Dermis blood vessel endothelial cell (primary cell): Measurements from ENCODE around the gene KIF7. TPM values are rescaled to one million over a fixed set of nuclear protein-coding genes. Genes with fewer than 3 reads are reported as not detected.
"Not testable (repeated sequence)": the region's sequence is repeated elsewhere in the genome, so short reads cannot be mapped to it uniquely, and the experiment has no call there.

Source experiments
- DNase-seq: peaks from one replicate; pipeline ENCODE4 v3.0.0; 2010
- total RNA-seq: library from RNA; depleted of rRNA; stranded (reverse); fragments of >200 nt; gene quantifications from 2 replicates; pipeline ENCODE4 v1.2.3, GENCODE V29; 2014

Gene KIF7
- total RNA-seq, 1 donor from 2014 or later, result 0.85 TPM

DNA sequence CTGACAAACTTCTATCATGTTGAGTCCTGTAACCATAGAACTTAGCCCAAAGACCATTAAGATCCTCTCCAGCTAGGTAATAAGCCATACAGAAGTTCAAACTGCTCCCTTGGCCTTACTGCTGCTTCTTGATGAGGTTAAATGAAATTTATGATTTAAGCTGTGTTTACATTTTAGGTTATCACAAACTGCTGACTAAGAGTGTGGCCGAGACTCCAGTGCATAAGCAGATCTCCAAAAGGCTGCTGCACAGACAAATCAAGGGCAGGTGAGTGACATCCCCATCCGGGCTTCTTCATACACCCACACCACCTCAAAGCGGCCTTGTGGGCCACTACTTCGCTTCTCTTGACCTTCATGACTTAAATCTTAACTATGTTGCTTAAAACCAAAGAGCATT, 39.0 kb downstream of the KIF7 start:
- DNase-seq, result no peak

DNA sequence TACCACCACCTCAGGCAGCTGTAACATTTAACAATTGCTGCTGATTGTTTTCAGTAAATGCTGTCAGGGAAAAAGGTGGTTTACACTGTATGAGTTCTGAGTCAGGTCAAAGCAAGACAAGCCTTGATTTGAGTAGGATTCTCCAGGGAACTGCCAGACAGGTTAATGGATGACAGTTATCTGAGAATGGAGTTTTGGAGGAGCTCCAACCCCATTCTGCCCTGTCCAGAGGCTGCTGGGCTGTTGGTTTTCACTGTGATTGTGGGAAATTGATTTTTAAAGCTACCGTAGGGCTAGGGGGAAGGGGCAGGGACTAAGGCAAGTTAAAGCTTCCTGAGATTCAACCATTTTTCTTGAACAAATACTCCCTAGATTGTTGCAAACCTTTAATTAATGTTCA, 40.1 kb downstream of the KIF7 start:
- no peak for DNase-seq

DNA sequence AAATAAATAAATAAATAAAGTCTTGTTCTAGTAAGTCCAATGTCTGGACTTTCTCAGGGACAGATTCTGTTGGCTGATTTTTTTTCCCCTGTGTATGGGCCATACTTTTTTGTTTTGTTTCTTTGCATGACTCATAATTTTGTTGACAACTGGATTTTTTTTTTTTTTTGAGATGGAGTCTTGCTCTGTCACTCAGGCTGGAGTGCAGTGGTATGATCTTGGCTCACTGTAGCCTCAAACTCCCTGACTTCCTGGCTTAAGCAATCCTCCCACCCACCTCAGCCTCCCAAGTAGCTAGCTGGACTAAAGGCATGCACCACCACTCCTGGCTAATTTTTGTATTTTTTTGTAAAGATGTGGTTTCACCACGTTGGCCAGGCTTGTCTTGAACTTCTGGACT, 41.1 kb downstream of the KIF7 start:
- DNase-seq, result no peak

- no peak for DNase-seq
These were observed 42.2 kb downstream of the KIF7 start for GRCh38 chr15:89613031-89613430.

DNA sequence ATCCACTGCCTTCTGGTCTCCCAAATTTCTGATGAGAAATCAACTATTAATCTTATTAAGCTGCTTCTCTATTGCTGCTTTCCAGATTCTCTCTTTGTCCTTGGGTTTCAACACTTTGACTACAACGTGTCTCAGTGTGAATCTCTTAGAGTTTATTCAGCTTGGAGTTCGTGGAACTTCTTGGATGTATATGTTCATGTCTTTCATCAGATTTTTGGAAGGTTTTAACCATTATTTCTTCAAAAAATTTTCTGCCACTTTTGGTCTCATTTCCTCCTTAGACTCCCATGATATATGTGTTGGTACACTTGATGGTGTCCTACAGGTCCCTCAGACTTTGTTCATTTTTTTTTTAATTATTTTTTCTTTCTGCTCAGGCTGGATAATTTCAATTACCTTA, 44.0 kb downstream of the KIF7 start:
- no peak for DNase-seq

DNA sequence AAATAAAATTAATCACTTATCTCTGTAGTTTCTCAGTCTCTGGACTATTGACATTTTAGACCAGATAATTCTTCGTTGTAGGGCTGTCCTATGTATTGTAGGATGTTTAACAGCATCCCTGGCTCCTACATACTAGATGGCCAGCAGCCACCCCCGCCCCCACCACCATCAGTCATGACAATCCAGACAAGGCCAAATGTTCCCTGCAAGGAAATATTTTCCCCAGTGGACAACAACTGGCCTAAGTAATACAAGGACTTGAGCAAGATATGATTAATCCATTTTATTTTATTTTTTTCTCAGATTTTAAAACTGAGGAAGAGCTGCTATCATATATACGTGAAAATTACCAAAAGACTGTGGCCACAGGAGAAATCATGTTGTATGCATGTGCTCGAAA, 56.2 kb downstream of the KIF7 start:
- DNase-seq, result no peak

DNA sequence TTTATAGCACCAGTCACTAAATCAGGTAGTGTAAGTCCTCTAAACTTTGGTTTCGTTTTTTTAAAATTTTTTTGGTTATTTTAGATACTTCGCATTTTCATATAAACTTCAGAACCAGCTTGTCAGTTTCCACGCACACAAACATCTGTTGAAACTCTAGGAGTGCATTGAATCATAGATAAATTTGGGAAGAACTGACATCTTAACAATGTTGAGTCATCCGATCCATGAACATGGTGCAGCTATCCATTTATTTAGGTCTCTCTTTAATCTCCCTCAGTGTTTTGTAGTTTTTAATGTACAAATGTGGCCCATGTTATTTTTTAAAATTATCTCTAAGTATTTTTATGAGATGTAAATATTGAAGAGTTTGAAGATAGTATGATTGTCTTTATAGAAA, 62.2 kb downstream of the KIF7 start:
- DNase-seq, result no peak

DNA sequence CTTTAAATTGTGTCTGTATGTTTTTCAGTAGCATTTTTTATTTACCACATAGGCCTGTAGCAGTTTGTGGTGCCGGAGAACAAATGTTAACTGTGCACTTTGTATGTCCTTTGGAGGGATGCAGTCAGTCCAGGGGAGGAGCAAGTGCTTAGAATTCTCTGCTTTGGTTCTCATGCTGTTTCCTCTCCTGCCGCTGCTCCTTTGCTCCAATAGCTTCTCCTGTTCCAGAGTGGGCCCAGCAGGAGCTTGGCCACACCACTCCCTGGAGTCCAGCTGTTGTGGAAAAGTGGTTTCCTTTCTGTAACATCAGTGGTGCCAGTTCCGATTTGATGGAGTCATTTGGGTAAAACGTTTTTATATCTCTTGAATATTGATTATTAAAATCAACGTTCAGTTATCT, 63.4 kb downstream of the KIF7 start:
- peak; percentile 30 for DNase-seq

- peak; percentile 44 for DNase-seq
These were observed 67.3 kb downstream of the KIF7 start for GRCh38 chr15:89587955-89588354.

GRCh38 chr15:89586651-89587050, 68.6 kb downstream of the KIF7 start:
- DNase-seq, result no peak

DNA sequence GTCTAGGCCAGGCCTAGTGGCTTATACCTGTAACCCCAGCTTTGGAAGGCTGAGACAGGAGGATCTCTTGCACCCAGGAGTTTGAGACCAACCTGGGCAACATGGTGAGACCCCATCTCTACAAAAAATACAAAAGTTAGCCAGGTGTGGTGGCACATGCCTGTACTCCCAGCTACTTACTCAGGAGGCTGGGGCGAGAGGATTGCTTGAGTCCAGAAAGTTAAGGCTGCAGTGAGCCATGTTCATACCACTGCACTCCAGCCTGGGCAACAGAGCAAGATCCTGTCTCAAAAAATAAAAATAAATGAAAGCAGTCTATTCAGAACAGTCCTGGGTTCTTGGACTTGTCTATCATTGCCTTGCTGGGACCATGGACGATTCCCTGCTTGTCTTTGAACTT, 74.5 kb downstream of the KIF7 start:
- not testable (repeated sequence) for DNase-seq

DNA sequence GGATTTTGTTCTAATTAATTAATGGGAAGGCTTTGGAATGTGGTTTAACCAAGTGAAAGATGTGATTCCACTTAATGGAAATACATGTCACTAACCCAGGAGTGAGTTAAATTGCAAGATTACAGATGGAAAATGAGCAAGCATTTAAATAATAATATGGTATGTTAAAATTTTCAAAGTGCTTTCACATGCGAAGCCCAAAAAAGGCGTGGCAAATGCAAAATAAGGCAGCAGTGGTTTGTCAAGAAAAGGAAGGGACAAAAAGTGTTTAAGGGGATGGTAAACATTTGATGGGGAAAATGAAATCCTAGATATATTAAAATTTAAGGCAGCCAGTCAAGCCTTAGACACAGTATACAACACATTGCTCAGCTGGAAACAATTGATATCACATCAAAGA, 77.1 kb downstream of the KIF7 start:
- no peak for DNase-seq

Other genes with a start within 250 kb of the KIF7 start
- not detected in 2 replicates for gene RHCG, start 158.9 kb downstream of the KIF7 start, total RNA-seq
- gene TICRR, start 80.0 kb downstream of the KIF7 start, total RNA-seq, result 2.2 and 7.0 TPM in 2 replicates
- gene PLIN1, start 23.9 kb upstream of the KIF7 start, total RNA-seq, result under 0.01 TPM in 1 of 2 replicates, not detected in the other
- gene PEX11A, start 35.3 kb upstream of the KIF7 start, total RNA-seq, result 3.1 and 6.5 TPM in 2 replicates
- gene WDR93, start 35.3 kb upstream of the KIF7 start, total RNA-seq, result not detected in 2 replicates
- 0.14 and 0.34 TPM in 2 replicates for gene MESP1, start 95.8 kb upstream of the KIF7 start, total RNA-seq
- gene MESP2, start 120.9 kb upstream of the KIF7 start, total RNA-seq, result 0.28 TPM in 1 of 2 replicates, not detected in the other
- gene ANPEP, start 159.4 kb upstream of the KIF7 start, total RNA-seq, result 4.1 and 6.8 TPM in 2 replicates
- gene AP3S2, start 238.5 kb upstream of the KIF7 start, total RNA-seq, result 30.1 and 40.2 TPM in 2 replicates